H9 (cell line): ENCODE results near the gene TMEM219. TPM values are rescaled to one million over a fixed set of nuclear protein-coding genes. Genes with fewer than 3 reads are reported as not detected.
"Not testable (repeated sequence)": the region's sequence is repeated elsewhere in the genome, so short reads cannot be mapped to it uniquely, and the experiment has no call there.

Experiments
- DNase-seq: peaks from one replicate; pipeline ENCODE4 v3.0.0-alpha.2; 2017
- H2AFZ ChIP-seq: one replicate; pipeline ENCODE4 v1.6.1; 2013; ENCODE audit warnings: mild to moderate bottlenecking, low read length, control low read depth, moderate library complexity
- H2AK5ac ChIP-seq: 2 replicates; pipeline ENCODE4 v1.6.1; 2013; ENCODE audit warnings: low read length, control low read depth, mixed read lengths; ENCODE audit not compliant: insufficient read length
- H2BK120ac ChIP-seq: one replicate; pipeline ENCODE4 v1.6.1; 2013; ENCODE audit warnings: low read depth, mild to moderate bottlenecking, low read length, control low read depth, inconsistent platforms; ENCODE audit not compliant: poor library complexity, severe bottlenecking
- H2BK12ac ChIP-seq: 2 replicates; pipeline ENCODE4 v1.6.1; 2013; ENCODE audit warnings: low read length, control low read depth, mixed read lengths, low read depth; ENCODE audit not compliant: insufficient read length
- H2BK15ac ChIP-seq: 2 replicates; pipeline ENCODE4 v1.6.1; 2013; ENCODE audit warnings: low read depth, low read length, control low read depth
- H2BK20ac ChIP-seq: one replicate; pipeline ENCODE4 v1.6.1; 2013; ENCODE audit warnings: low read depth, mild to moderate bottlenecking, low read length, control low read depth, inconsistent platforms; ENCODE audit not compliant: poor library complexity, severe bottlenecking
- H2BK5ac ChIP-seq: 2 replicates; pipeline ENCODE4 v1.6.1; 2013; ENCODE audit warnings: low read length, control low read depth, mixed read lengths; ENCODE audit not compliant: insufficient read length
- H3K14ac ChIP-seq: 2 replicates; pipeline ENCODE4 v1.6.1; 2013; ENCODE audit warnings: low read length, control low read depth; ENCODE audit not compliant: insufficient read depth
- H3K18ac ChIP-seq: 2 replicates; pipeline ENCODE4 v1.6.1; 2013; ENCODE audit warnings: low read depth, mild to moderate bottlenecking, mixed read lengths, low read length, control low read depth; ENCODE audit not compliant: insufficient read length
- H3K23ac ChIP-seq: 2 replicates; pipeline ENCODE4 v1.6.1; 2013; ENCODE audit warnings: low read length, control low read depth, mixed read lengths, low read depth; ENCODE audit not compliant: insufficient read length
- H3K23me2 ChIP-seq: 2 replicates; pipeline ENCODE4 v1.6.1; 2013; ENCODE audit warnings: low read depth, mild to moderate bottlenecking, mixed read lengths, low read length, control low read depth; ENCODE audit not compliant: insufficient read length, poor library complexity, severe bottlenecking
- H3K27ac ChIP-seq: 2 replicates; pipeline ENCODE4 v1.5.1; 2013; ENCODE audit warnings: low read length, control low read depth, mixed read lengths, low read depth; ENCODE audit not compliant: insufficient read length
- H3K27me3 ChIP-seq: 2 replicates; pipeline ENCODE4 v1.6.1; 2013; ENCODE audit warnings: low read length, control low read depth, inconsistent platforms; ENCODE audit not compliant: insufficient read depth
- H3K4ac ChIP-seq: 2 replicates; pipeline ENCODE4 v1.6.1; 2013; ENCODE audit warnings: low read depth, mild to moderate bottlenecking, control low read depth, inconsistent platforms, low read length, moderate library complexity
- H3K4me1 ChIP-seq: 2 replicates; pipeline ENCODE4 v1.6.1; 2013; ENCODE audit warnings: low read length, control low read depth, inconsistent platforms; ENCODE audit not compliant: insufficient read depth
- H3K4me2 ChIP-seq: 2 replicates; pipeline ENCODE4 v1.6.1; 2013; ENCODE audit warnings: low read length, control low read depth, mixed read lengths; ENCODE audit not compliant: insufficient read length, insufficient read depth
- H3K56ac ChIP-seq: 2 replicates; pipeline ENCODE4 v1.6.1; 2013; ENCODE audit warnings: low read depth, mild to moderate bottlenecking, mixed read lengths, low read length, control low read depth; ENCODE audit not compliant: insufficient read length
- H3K79me1 ChIP-seq: 2 replicates; pipeline ENCODE4 v1.6.1; 2013; ENCODE audit warnings: low read depth, mild to moderate bottlenecking, moderate library complexity, low read length, control low read depth, inconsistent platforms; ENCODE audit not compliant: insufficient read depth, poor library complexity, severe bottlenecking
- H3K79me2 ChIP-seq: 2 replicates; pipeline ENCODE4 v1.6.1; 2013; ENCODE audit warnings: low read length, control low read depth, inconsistent platforms; ENCODE audit not compliant: insufficient read depth
- H3K9ac ChIP-seq: 2 replicates; pipeline ENCODE4 v1.6.1; 2013; ENCODE audit warnings: low read length, control low read depth, mixed read lengths; ENCODE audit not compliant: insufficient read length; ENCODE audit errors: extremely low read depth
- H3K9me3 ChIP-seq: one replicate; pipeline ENCODE4 v1.6.1; 2013; ENCODE audit warnings: low read depth, low read length, inconsistent platforms; ENCODE audit not compliant: control insufficient read depth
- H3T11ph ChIP-seq: one replicate; pipeline ENCODE4 v1.6.1; 2013; ENCODE audit warnings: mild to moderate bottlenecking, low read length, control low read depth, inconsistent platforms
- H4K20me1 ChIP-seq: one replicate; pipeline ENCODE4 v1.6.1; 2013; ENCODE audit not compliant: control insufficient read depth, insufficient read length, insufficient read depth
- H4K5ac ChIP-seq: 2 replicates; pipeline ENCODE4 v1.6.1; 2013; ENCODE audit warnings: low read depth, mild to moderate bottlenecking, mixed read lengths, low read length, control low read depth; ENCODE audit not compliant: insufficient read length
- H4K8ac ChIP-seq: replicated peaks from 2 replicates; pipeline ENCODE4 v1.6.1; 2013; ENCODE audit warnings: low read length, control low read depth, mixed read lengths, low read depth; ENCODE audit not compliant: insufficient read length
- H4K91ac ChIP-seq: 2 replicates; pipeline ENCODE4 v1.6.1; 2013; ENCODE audit warnings: low read depth, mild to moderate bottlenecking, moderate library complexity, mixed read lengths, low read length, control low read depth; ENCODE audit not compliant: insufficient read length
- H3K27ac Mint-ChIP-seq, 3 experiments: 2 replicates in 2 of 3; 3 replicates in 1 of 3; pipeline ENCODE4 v1.8.0; 2020 to 2021; ENCODE audit warnings: mixed read lengths in 3 of 3, mild to moderate bottlenecking in 1 of 3, moderate library complexity in 1 of 3
- H3K27me3 Mint-ChIP-seq: 2 replicates; pipeline ENCODE4 v1.8.0; 2021; ENCODE audit warnings: low read depth, mild to moderate bottlenecking, moderate library complexity, mixed read lengths
- H3K36me3 Mint-ChIP-seq, 3 experiments: 2 replicates in 2 of 3; 3 replicates in 1 of 3; pipeline ENCODE4 v1.8.0; 2020 to 2021; ENCODE audit warnings: low read depth in 3 of 3, mixed read lengths in 3 of 3; ENCODE audit not compliant: insufficient read depth in 1 of 3
- H3K4me1 Mint-ChIP-seq, 2 experiments: 2 replicates each; pipeline ENCODE4 v1.8.0; 2020; ENCODE audit warnings: mixed read lengths in 2 of 2
- H3K4me3 Mint-ChIP-seq, 2 experiments: 2 replicates in 1 of 2; 3 replicates in 1 of 2; pipeline ENCODE4 v1.8.0; 2020 to 2021; ENCODE audit warnings: mild to moderate bottlenecking in 2 of 2, mixed read lengths in 2 of 2, moderate library complexity in 1 of 2
- H3K9me3 Mint-ChIP-seq, 2 experiments: 2 replicates in 1 of 2; 3 replicates in 1 of 2; pipeline ENCODE4 v1.8.0; 2020; ENCODE audit warnings: mild to moderate bottlenecking in 2 of 2, mixed read lengths in 2 of 2, moderate library complexity in 1 of 2
- WGBS: extraction: QIAGEN DNeasy Blood & Tissue Kit; methylation state at CpG from one replicate; pipeline ENCODE4 v1.1.7; 2013; ENCODE audit warnings: missing lambda C conversion rate, low lambda C conversion rate, mixed read lengths; ENCODE audit not compliant: insufficient read length; ENCODE audit errors: extremely low coverage; 5-methylcytosine and 5-hydroxymethylcytosine counted together
- total RNA-seq: library from RNA; stranded (reverse); gene quantifications from 2 replicates; pipeline ENCODE4 v1.2.1, GENCODE V29; 2021
- TF ChIP-seq, protein P1 (sequence below): fragments of 200-600 bp; sonication (generic); conservative IDR thresholded peaks from 3 replicates; pipeline ENCODE4 v1.8.0; 2021; ENCODE audit warnings: antibody characterized with exemption, mild to moderate bottlenecking

TMEM219 gene
- total RNA-seq, 1 experiment from 2014 or later: 89.1 TPM

DNA sequence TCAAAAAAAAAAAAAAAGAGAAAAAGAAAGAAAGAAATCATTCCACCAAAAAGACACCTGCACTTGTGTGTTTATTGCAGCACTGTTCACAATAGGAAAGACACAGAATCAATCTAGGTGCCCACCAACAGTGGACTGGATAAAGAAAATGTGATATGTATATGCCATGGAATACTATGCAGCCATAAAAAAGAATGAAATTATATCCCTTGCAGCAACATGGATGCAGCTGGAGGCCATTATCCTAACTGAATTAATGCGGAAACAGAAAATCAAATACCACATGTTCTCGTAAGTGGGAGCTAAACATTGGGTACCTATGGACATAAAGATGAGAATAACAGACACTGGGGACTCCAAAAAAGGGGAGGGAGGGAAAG, 55.4 kb downstream of the TMEM219 start:
- Mint-ChIP-seq H3K9me3 (no peaks in the 10 kb centered on the region), H3K27ac (no peak overlapping the region), H3K36me3 (peaks cover 0 to 4% (median 2%) of the 10 kb centered on the region in 3 experiments; a peak in 3 of 7 replicates), H3K4me1 (peaks cover under 1% of the 10 kb centered on the region in 2 experiments), H3K27me3 (peaks cover 9% of the 10 kb centered on the region), H3K4me3 (no peak overlapping the region)
- DNase-seq: no peak
- peaks cover 4% of the 10 kb centered on the region for H3K23me2 ChIP-seq
- no peak overlapping the region for H3K27ac ChIP-seq
- H3K4me2 ChIP-seq: no peak overlapping the region
- H2BK120ac ChIP-seq: no peak overlapping the region
- no peak overlapping the region for H2BK20ac ChIP-seq
- no peaks in the 10 kb centered on the region for H3K9me3 ChIP-seq
- no CpG with 5 or more reads among the region's 2 CpGs for WGBS
- H3K56ac ChIP-seq: no peak overlapping the region
- H4K20me1 ChIP-seq: no peaks in the 10 kb centered on the region
- H2AFZ ChIP-seq: no peak overlapping the region
- H4K91ac ChIP-seq: no peak overlapping the region
- no peak overlapping the region for H3K23ac ChIP-seq
- H3K79me1 ChIP-seq: no peaks in the 10 kb centered on the region
- H3K4me1 ChIP-seq: no peaks in the 10 kb centered on the region
- H4K8ac ChIP-seq: no peak overlapping the region
- no peaks in the 10 kb centered on the region; the same call in 1 of the 2 replicates for H3K27me3 ChIP-seq
- no peak overlapping the region for H2BK12ac ChIP-seq
- H4K5ac ChIP-seq: no peak overlapping the region
- no peak overlapping the region for H2BK15ac ChIP-seq
- H3K18ac ChIP-seq: no peak overlapping the region
- H2AK5ac ChIP-seq: no peak overlapping the region
- H3K9ac ChIP-seq: no peak overlapping the region
- no peak overlapping the region for H3K14ac ChIP-seq
- H3K4ac ChIP-seq: no peak overlapping the region
- no peak overlapping the region for H3T11ph ChIP-seq
- no peaks in the 10 kb centered on the region for H3K79me2 ChIP-seq
- H2BK5ac ChIP-seq: no peak overlapping the region
- TF ChIP-seq, protein P1, sequence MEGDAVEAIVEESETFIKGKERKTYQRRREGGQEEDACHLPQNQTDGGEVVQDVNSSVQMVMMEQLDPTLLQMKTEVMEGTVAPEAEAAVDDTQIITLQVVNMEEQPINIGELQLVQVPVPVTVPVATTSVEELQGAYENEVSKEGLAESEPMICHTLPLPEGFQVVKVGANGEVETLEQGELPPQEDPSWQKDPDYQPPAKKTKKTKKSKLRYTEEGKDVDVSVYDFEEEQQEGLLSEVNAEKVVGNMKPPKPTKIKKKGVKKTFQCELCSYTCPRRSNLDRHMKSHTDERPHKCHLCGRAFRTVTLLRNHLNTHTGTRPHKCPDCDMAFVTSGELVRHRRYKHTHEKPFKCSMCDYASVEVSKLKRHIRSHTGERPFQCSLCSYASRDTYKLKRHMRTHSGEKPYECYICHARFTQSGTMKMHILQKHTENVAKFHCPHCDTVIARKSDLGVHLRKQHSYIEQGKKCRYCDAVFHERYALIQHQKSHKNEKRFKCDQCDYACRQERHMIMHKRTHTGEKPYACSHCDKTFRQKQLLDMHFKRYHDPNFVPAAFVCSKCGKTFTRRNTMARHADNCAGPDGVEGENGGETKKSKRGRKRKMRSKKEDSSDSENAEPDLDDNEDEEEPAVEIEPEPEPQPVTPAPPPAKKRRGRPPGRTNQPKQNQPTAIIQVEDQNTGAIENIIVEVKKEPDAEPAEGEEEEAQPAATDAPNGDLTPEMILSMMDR: no peak

- H3K4me2 ChIP-seq, H3K27me3 ChIP-seq, H2BK20ac ChIP-seq, H4K20me1 ChIP-seq, H3K9ac ChIP-seq, H4K8ac ChIP-seq, H3K27ac Mint-ChIP-seq, H3K9me3 ChIP-seq, H3K56ac ChIP-seq, H3K36me3 Mint-ChIP-seq, H3K79me2 ChIP-seq, H3K4ac ChIP-seq, H2AK5ac ChIP-seq, H3K79me1 ChIP-seq, H3K27ac ChIP-seq, H2BK120ac ChIP-seq, H3K18ac ChIP-seq, H3K23ac ChIP-seq, H3K23me2 ChIP-seq, H2BK15ac ChIP-seq, H3K4me1 ChIP-seq, H3K4me1 Mint-ChIP-seq, H2AFZ ChIP-seq, H3K27me3 Mint-ChIP-seq, H4K91ac ChIP-seq, H2BK5ac ChIP-seq, H3K9me3 Mint-ChIP-seq, H2BK12ac ChIP-seq, H3K4me3 Mint-ChIP-seq, DNase-seq, H4K5ac ChIP-seq, H3K14ac ChIP-seq, H3T11ph ChIP-seq: not testable (repeated sequence)
- WGBS: no CpG with 5 or more reads among the region's 4 CpGs
Measured at GRCh38 chr16:30017937-30018336, 56.1 kb downstream of the TMEM219 start.
